ENCODE results near the gene SOWAHA.

DNA sequence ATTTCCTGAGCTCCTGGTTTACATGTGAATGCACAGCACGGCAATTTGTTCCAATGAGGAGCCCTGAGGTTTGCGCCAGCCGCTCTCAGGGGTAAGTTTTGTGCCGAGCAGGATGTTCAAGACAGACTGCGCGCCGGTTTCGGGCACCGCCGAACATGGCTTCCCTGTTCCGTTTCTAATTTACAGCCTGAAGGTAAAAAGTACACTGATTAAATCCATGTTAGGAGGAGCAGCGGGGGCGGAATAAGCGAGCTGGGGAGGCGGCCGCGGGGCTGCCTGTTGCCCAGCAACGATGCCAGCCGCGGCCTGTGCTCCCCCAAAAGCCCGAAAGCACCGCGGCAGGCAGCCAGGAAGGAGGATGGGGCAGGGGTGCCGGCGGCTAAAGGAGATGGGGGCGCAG, 6.4 kb downstream of the SOWAHA start:
- TF ChIP-seq, protein P1, sequence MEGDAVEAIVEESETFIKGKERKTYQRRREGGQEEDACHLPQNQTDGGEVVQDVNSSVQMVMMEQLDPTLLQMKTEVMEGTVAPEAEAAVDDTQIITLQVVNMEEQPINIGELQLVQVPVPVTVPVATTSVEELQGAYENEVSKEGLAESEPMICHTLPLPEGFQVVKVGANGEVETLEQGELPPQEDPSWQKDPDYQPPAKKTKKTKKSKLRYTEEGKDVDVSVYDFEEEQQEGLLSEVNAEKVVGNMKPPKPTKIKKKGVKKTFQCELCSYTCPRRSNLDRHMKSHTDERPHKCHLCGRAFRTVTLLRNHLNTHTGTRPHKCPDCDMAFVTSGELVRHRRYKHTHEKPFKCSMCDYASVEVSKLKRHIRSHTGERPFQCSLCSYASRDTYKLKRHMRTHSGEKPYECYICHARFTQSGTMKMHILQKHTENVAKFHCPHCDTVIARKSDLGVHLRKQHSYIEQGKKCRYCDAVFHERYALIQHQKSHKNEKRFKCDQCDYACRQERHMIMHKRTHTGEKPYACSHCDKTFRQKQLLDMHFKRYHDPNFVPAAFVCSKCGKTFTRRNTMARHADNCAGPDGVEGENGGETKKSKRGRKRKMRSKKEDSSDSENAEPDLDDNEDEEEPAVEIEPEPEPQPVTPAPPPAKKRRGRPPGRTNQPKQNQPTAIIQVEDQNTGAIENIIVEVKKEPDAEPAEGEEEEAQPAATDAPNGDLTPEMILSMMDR (IDR thresholded peaks at IDR 0.05), result no peak
- TF ChIP-seq EZH2 (IDR thresholded peaks at IDR 0.05) (no peak), EZH2phosphoT487 (IDR thresholded peaks at IDR 0.05) (no peak)
